HepG2 (cell line): ENCODE results near the gene SRBD1. TPM values are rescaled to one million over a fixed set of nuclear protein-coding genes. Genes with fewer than 3 reads are reported as not detected.
A peak's percentile ranks its signal among the peaks of the same experiment; 100 is the strongest.

ENCODE experiments used
- BORCS8-MEF2B ChIP-seq: sonication (generic); formaldehyde crosslinking; IDR thresholded peaks from 2 replicates; pipeline ENCODE4 v1.8.0; 2022; ENCODE audit warnings: mild to moderate bottlenecking, missing genetic modification reagents
- ELF3 ChIP-seq: IDR thresholded peaks from 2 replicates; pipeline ENCODE4 v1.6.1; 2016; ENCODE audit warnings: missing genetic modification reagents, missing compliant biosample characterization
- HIVEP1 ChIP-seq: sonication (generic); formaldehyde crosslinking; IDR thresholded peaks from 2 replicates; pipeline ENCODE4 v1.4.0; 2020; ENCODE audit warnings: mild to moderate bottlenecking, missing genetic modification reagents
- KLF15 ChIP-seq: sonication (generic); formaldehyde crosslinking; IDR thresholded peaks from 2 replicates; pipeline ENCODE4 v1.8.1; 2023; ENCODE audit warnings: borderline replicate concordance, mild to moderate bottlenecking, inconsistent platforms, missing genetic modification reagents, mixed read lengths
- MED13 ChIP-seq: sonication (generic); formaldehyde crosslinking; IDR thresholded peaks from 2 replicates; pipeline ENCODE4 v1.5.0; 2020; ENCODE audit warnings: missing genetic modification reagents
- PRMT3 ChIP-seq: sonication (generic); formaldehyde crosslinking; IDR thresholded peaks from 2 replicates; pipeline ENCODE4 v1.8.1; 2022; ENCODE audit warnings: low read depth, mild to moderate bottlenecking, moderate library complexity, missing genetic modification reagents, borderline replicate concordance
- SPEN ChIP-seq: sonication (generic); formaldehyde crosslinking; IDR thresholded peaks from 2 replicates; pipeline ENCODE4 v1.5.1; 2020; ENCODE audit warnings: low read depth, mild to moderate bottlenecking, missing genetic modification reagents
- ZMYM3 ChIP-seq: sonication (generic); formaldehyde crosslinking; IDR thresholded peaks from 2 replicates; pipeline ENCODE4 v1.5.1; 2020; ENCODE audit warnings: mild to moderate bottlenecking, missing genetic modification reagents
- ZNF143 ChIP-seq: sonication (generic); formaldehyde crosslinking; IDR thresholded peaks from 2 replicates; pipeline ENCODE4 v1.4.0; 2020; ENCODE audit warnings: missing genetic modification reagents
- ZNF333 ChIP-seq: sonication (generic); formaldehyde crosslinking; IDR thresholded peaks from 2 replicates; pipeline ENCODE4 v1.4.0; 2020; ENCODE audit warnings: mild to moderate bottlenecking, missing genetic modification reagents, borderline replicate concordance
- ZNF7 ChIP-seq: IDR thresholded peaks from 2 replicates; pipeline ENCODE4 v1.6.1; 2016; ENCODE audit warnings: missing biosample characterization, missing genetic modification reagents
- ZNF850 ChIP-seq: sonication (generic); formaldehyde crosslinking; conservative IDR thresholded peaks from 2 replicates; pipeline ENCODE4 v1.9.0; 2021; ENCODE audit warnings: mild to moderate bottlenecking, missing genetic modification reagents
- ZSCAN30 ChIP-seq: sonication (generic); formaldehyde crosslinking; IDR thresholded peaks from 2 replicates; pipeline ENCODE4 v1.5.0; 2020; ENCODE audit warnings: mild to moderate bottlenecking, missing genetic modification reagents
- polyA plus RNA-seq, 8 experiments: library from polyadenylated mRNA; depleted of rRNA in 3 of 8; stranded (reverse) in 7 of 8; unstranded in 1 of 8; fragments of >200 nt; fragmentation: Illumina TruSeq in 4 of 8; extraction: Trizol in 4 of 8; gene quantifications; 2 replicates each; pipeline versions ENCODE4 v1.2.1 to v1.2.3, GENCODE V29; 2011 to 2016; ENCODE audit warnings: low read depth in 4 of 8, missing spikeins in 1 of 8, mixed read lengths in 1 of 8; ENCODE audit not compliant: insufficient read depth in 1 of 8
- total RNA-seq, 5 experiments: library from RNA; depleted of rRNA; stranded (reverse); fragments of >200 nt; fragmentation: Illumina TruSeq; extraction: Trizol; gene quantifications; 2 replicates each; pipeline ENCODE4 v1.2.3, GENCODE V29; 2016; ENCODE audit warnings: low read depth in 1 of 5
- TF ChIP-seq, protein P1 (sequence below): sonication (generic); formaldehyde crosslinking; IDR thresholded peaks from 2 replicates; pipeline ENCODE4 v1.5.0; 2020; ENCODE audit warnings: mild to moderate bottlenecking, missing genetic modification reagents
- TF ChIP-seq, protein P2 (sequence below): sonication (generic); formaldehyde crosslinking; IDR thresholded peaks from 2 replicates; pipeline ENCODE4 v1.5.0; 2020; ENCODE audit warnings: mild to moderate bottlenecking, missing genetic modification reagents
- TF ChIP-seq, protein P3 (sequence below): sonication (generic); formaldehyde crosslinking; IDR thresholded peaks from 2 replicates; pipeline ENCODE4 v1.4.0; 2020; ENCODE audit warnings: missing genetic modification reagents
- TF ChIP-seq, protein P4 (sequence below): sonication (generic); formaldehyde crosslinking; IDR thresholded peaks from 2 replicates; pipeline ENCODE4 v1.9.0; 2021; ENCODE audit warnings: missing genetic modification reagents, borderline replicate concordance

SRBD1 gene
- total and polyA plus RNA-seq, 2 of the 13 experiments (the other 11 are each of a cell fraction or from before 2014, with no cell fraction given), result 3.2 to 23.9 TPM

DNA sequence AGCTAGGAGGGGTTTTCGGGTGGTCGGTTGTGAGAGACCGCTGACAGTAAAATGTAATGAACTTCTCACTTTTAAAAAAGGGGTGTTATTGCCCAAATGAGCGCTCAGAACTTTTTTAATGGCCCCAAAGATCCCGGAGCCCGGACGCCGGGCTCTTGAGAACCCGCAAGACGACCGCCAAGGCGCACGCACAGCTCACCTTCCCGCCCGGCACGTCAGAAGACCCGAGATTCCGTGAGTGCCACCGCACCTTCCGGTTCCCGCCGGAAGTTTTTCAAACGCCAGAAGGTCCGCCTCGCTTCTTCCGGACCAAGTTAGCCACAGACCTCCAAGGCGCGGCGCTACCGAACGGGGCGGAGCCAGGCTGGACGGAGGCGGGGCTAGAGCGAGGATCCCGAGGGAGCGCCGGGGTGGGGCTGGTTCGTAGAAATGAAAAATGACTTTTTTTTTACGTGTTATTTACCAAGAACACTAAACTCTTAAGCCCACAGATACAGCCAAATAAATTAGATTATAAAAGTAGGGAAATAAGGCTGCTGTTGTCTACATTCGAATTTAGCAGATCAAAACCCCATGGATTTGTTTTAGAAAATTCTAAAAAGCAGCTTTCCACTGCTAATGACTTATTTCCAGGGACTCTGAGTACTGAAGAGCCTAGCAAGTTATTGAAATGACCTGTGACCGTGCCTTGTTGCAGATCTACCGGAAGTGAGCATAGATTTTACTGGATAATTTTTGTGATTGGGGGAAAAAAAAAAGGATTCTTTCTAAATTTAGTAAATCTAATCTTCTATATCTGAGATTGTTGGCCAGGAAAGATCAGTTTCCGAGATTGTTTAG is at the start of gene SRBD1 (continued):
- TF ChIP-seq, protein P1, sequence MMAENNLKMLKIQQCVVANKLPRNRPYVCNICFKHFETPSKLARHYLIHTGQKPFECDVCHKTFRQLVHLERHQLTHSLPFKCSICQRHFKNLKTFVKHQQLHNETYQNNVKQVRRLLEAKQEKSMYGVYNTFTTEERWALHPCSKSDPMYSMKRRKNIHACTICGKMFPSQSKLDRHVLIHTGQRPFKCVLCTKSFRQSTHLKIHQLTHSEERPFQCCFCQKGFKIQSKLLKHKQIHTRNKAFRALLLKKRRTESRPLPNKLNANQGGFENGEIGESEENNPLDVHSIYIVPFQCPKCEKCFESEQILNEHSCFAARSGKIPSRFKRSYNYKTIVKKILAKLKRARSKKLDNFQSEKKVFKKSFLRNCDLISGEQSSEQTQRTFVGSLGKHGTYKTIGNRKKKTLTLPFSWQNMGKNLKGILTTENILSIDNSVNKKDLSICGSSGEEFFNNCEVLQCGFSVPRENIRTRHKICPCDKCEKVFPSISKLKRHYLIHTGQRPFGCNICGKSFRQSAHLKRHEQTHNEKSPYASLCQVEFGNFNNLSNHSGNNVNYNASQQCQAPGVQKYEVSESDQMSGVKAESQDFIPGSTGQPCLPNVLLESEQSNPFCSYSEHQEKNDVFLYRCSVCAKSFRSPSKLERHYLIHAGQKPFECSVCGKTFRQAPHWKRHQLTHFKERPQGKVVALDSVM, result no peak
- TF ChIP-seq ZSCAN30 (CRISPR knock-in tag) (no peak), KLF15 (CRISPR knock-in tag) (no peak), ZNF333 (CRISPR knock-in tag) (0 out of 2 replicates have a peak, but pooled peaks have one; percentile 69), HIVEP1 (no peak), ZNF7 (CRISPR knock-in tag) (no peak), SPEN (CRISPR knock-in tag) (peak; percentile 79), ZNF850 (CRISPR knock-in tag) (no peak), PRMT3 (CRISPR knock-in tag) (no peak), ZNF143 (CRISPR knock-in tag) (peak; percentile 74), ZMYM3 (CRISPR knock-in tag) (no peak), MED13 (CRISPR knock-in tag) (no peak), BORCS8-MEF2B (CRISPR knock-in tag) (0 out of 2 replicates have a peak, but pooled peaks have one; percentile 20), ELF3 (peak; percentile 87; the same call in 1 of the 2 replicates)
- TF ChIP-seq, protein P2, sequence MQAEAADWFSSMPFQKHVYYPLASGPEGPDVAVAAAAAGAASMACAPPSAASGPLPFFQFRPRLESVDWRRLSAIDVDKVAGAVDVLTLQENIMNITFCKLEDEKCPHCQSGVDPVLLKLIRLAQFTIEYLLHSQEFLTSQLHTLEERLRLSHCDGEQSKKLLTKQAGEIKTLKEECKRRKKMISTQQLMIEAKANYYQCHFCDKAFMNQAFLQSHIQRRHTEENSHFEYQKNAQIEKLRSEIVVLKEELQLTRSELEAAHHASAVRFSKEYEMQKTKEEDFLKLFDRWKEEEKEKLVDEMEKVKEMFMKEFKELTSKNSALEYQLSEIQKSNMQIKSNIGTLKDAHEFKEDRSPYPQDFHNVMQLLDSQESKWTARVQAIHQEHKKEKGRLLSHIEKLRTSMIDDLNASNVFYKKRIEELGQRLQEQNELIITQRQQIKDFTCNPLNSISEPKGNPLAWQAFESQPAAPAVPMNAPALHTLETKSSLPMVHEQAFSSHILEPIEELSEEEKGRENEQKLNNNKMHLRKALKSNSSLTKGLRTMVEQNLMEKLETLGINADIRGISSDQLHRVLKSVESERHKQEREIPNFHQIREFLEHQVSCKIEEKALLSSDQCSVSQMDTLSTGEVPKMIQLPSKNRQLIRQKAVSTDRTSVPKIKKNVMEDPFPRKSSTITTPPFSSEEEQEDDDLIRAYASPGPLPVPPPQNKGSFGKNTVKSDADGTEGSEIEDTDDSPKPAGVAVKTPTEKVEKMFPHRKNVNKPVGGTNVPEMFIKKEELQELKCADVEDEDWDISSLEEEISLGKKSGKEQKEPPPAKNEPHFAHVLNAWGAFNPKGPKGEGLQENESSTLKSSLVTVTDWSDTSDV, result no peak
- TF ChIP-seq, protein P3, sequence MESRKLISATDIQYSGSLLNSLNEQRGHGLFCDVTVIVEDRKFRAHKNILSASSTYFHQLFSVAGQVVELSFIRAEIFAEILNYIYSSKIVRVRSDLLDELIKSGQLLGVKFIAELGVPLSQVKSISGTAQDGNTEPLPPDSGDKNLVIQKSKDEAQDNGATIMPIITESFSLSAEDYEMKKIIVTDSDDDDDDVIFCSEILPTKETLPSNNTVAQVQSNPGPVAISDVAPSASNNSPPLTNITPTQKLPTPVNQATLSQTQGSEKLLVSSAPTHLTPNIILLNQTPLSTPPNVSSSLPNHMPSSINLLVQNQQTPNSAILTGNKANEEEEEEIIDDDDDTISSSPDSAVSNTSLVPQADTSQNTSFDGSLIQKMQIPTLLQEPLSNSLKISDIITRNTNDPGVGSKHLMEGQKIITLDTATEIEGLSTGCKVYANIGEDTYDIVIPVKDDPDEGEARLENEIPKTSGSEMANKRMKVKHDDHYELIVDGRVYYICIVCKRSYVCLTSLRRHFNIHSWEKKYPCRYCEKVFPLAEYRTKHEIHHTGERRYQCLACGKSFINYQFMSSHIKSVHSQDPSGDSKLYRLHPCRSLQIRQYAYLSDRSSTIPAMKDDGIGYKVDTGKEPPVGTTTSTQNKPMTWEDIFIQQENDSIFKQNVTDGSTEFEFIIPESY (CRISPR knock-in tag), result no peak
- TF ChIP-seq, protein P4, sequence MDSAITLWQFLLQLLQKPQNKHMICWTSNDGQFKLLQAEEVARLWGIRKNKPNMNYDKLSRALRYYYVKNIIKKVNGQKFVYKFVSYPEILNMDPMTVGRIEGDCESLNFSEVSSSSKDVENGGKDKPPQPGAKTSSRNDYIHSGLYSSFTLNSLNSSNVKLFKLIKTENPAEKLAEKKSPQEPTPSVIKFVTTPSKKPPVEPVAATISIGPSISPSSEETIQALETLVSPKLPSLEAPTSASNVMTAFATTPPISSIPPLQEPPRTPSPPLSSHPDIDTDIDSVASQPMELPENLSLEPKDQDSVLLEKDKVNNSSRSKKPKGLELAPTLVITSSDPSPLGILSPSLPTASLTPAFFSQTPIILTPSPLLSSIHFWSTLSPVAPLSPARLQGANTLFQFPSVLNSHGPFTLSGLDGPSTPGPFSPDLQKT, result no peak
